ENCODE data around the gene NODAL.

Gene NODAL

DNA sequence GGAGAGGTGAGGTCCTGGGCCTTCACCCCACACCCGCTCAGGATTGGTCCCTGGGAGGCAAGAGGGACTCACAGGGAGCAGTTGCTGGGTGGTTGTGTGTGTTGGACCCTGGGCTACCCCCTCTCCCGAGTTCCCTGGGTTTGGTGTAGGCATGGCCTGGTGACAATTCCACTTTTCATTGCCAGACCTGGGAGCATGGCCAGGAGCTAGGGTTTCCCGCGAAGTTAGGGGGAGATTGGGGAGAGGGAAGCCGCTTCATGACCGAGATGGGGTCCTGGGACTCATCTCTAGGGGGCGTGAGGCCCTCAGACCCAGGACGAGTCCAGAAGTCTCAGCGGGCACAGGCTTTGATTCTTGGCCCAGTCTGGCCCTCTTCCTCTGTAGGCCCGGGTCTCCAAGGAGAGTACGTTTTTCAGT, 37.7 kb upstream of the NODAL start:
- H3K4me1 ChIP-seq (ENCODE audit: insufficient read depth, poor library complexity, severe bottlenecking): peaks cover 14% of the 10 kb centered on the region
- no peak for DNase-seq (ENCODE audit: low spot score)
- no peaks in the 10 kb centered on the region for H3K9me3 ChIP-seq (ENCODE audit: severe bottlenecking)
- H3K27me3 ChIP-seq (ENCODE audit: insufficient read depth, poor library complexity, severe bottlenecking): peaks cover 41% of the 10 kb centered on the region
- H3K36me3 ChIP-seq (ENCODE audit: low read depth): no peaks in the 10 kb centered on the region
- TF ChIP-seq, protein P1, sequence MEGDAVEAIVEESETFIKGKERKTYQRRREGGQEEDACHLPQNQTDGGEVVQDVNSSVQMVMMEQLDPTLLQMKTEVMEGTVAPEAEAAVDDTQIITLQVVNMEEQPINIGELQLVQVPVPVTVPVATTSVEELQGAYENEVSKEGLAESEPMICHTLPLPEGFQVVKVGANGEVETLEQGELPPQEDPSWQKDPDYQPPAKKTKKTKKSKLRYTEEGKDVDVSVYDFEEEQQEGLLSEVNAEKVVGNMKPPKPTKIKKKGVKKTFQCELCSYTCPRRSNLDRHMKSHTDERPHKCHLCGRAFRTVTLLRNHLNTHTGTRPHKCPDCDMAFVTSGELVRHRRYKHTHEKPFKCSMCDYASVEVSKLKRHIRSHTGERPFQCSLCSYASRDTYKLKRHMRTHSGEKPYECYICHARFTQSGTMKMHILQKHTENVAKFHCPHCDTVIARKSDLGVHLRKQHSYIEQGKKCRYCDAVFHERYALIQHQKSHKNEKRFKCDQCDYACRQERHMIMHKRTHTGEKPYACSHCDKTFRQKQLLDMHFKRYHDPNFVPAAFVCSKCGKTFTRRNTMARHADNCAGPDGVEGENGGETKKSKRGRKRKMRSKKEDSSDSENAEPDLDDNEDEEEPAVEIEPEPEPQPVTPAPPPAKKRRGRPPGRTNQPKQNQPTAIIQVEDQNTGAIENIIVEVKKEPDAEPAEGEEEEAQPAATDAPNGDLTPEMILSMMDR (IDR thresholded peaks at IDR 0.05; ENCODE audit: poor library complexity, severe bottlenecking): no peak
- no peak for ATAC-seq (ENCODE audit: low read depth)
- H3K4me3 ChIP-seq (ENCODE audit: severe bottlenecking): peak overlapping the region; percentile 19
- no peak overlapping the region for H3K27ac ChIP-seq (ENCODE audit: poor library complexity, severe bottlenecking)

DNA sequence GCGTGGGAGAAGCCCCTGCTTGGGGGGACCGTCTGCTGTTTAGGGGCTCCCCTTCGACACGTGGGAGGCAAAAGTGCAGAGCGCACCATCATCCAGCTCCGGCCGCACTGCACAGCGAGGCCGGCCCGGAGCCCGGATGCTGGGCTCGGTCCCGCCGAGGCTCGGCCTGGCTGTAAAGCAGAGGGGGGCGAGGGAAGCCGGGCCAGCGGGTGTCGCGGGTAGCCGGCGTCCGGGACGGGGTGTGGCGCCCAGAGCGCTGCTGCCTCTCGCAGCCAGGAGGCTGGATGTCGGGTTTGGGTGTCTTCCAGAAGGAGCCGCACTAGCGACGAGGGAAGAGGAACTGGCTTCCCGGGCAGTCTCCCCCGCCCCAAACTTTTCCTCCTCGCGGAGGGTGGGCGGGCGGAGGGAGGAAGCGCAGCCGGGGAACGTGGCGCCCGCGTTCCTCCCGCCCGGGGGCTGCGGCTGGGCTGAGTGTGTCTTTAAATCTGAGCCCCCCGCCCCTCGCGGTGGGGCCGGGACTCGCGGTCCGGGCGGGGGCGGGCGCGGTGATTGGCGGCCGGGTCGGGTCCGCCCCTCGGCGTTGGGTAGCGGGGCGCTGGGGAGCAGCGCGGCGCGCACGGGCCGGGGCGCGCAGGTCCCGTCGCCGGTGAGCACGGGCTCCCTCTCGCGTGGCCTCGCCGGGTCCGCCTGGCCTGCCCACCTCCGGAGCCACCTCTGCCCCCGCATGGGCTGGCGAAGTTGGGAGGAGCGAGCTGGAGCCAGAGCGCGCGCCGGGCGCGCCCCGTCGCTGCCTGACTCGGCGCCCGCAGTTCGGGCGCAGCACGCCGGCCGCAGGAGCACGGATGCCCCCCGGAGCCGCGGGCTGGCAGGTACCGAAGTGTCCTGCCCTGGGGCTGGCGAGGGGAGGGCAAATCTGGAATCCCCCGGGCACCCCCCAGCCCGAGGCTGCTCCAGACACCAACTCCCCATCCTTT, 37.0 kb upstream of the NODAL start, which contains the start of gene PALD1:
Gene PALD1 (plus strand): TSS at position 577 of the 974 bp plus-strand sequence. CDS start 47,185 bp downstream, outside the sequence.
- ATAC-seq (ENCODE audit: low read depth): peak; percentile 13

DNA sequence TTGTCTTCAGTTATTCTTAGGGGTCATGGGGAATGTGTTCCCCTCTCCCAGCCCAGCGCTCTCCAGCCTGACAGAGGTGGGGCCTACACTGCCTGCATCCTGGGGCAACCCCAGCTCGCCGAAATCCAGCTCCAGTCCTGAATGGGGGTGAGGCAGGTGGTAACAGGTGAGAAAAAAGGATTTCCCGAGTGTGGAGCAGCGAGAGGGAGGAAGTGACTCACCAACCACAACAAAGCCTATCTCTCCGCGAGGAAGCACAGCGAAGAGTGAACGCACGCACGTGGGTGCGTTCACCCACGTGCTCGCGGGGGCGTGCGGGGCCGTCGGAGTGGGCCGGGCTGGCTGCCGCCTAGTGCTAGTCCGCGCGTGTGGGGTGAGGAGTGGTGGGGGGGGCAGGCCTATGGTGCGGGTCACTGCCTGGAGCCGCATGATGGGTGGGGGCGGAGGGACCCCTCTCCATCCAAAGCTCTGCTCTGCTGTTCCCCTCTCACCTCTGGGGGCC, 36.2 kb upstream of the NODAL start:
- no peak overlapping the region for H3K27ac ChIP-seq (ENCODE audit: poor library complexity, severe bottlenecking)
- TF ChIP-seq, protein P1 (IDR thresholded peaks at IDR 0.05; ENCODE audit: poor library complexity, severe bottlenecking): no peak
- peaks cover 14% of the 10 kb centered on the region for H3K4me1 ChIP-seq (ENCODE audit: insufficient read depth, poor library complexity, severe bottlenecking)
- H3K4me3 ChIP-seq (ENCODE audit: severe bottlenecking): peak overlapping the region; percentile 19
- H3K36me3 ChIP-seq (ENCODE audit: low read depth): no peaks in the 10 kb centered on the region
- peak; percentile 56 for ATAC-seq (ENCODE audit: low read depth)
- H3K9me3 ChIP-seq (ENCODE audit: severe bottlenecking): no peaks in the 10 kb centered on the region
- H3K27me3 ChIP-seq (ENCODE audit: insufficient read depth, poor library complexity, severe bottlenecking): peaks cover 41% of the 10 kb centered on the region
- DNase-seq (ENCODE audit: low spot score): no peak

More for the DNA sequence above, 37.0 kb upstream of the NODAL start, which contains the start of gene PALD1:
- H3K27ac ChIP-seq (ENCODE audit: poor library complexity, severe bottlenecking): no peak within 1 kb of the TSS
- H3K36me3 ChIP-seq (ENCODE audit: low read depth): no peaks in the 10 kb centered on the region
- TF ChIP-seq, protein P1 (IDR thresholded peaks at IDR 0.05; ENCODE audit: poor library complexity, severe bottlenecking): peak; percentile 13
- no peaks in the 10 kb centered on the region for H3K9me3 ChIP-seq (ENCODE audit: severe bottlenecking)
- DNase-seq (ENCODE audit: low spot score): no peak
- peak within 1 kb of the TSS; percentile 19 for H3K4me3 ChIP-seq (ENCODE audit: severe bottlenecking)
- peaks cover 14% of the 10 kb centered on the region for H3K4me1 ChIP-seq (ENCODE audit: insufficient read depth, poor library complexity, severe bottlenecking)
- peaks cover 41% of the 10 kb centered on the region for H3K27me3 ChIP-seq (ENCODE audit: insufficient read depth, poor library complexity, severe bottlenecking)

DNA sequence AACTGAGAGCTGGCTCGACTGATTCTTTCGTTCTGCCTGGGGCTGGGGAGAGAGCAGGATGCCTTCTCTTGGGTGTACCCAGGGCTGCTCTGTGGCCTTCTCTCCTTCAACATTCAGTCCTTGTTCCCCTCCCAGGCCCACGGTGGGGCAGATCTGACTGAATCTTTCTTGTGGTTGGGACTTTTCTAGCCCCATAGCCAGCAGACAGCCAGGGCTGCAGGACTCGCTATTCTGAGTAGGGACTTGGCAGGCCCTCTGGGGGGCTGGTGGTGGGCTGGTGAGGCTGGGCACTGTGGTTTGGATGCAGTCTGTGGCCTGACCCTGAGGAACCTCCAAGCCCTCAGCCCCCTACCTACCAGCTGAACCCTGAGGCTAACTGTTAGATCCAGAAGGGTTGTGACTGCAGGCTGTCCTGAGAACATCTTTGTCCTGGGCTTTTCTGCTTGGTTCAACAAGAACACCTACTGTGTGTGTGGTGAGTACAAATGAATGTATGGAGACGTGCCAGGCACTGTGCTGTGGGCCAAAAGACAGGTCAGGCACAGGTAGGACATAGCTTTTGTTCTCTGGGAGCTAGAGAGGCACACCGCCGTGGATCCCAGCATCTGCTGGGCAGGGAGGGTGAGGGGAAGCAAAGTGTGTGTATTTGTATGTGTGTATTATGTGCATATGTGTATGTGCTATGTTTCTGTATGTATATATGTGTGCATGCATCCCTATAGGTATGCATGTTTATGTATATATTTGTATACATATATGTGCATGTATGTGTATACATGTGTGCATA, 35.0 kb upstream of the NODAL start:
- TF ChIP-seq, protein P1 (IDR thresholded peaks at IDR 0.05; ENCODE audit: poor library complexity, severe bottlenecking): no peak
- no peak for ATAC-seq (ENCODE audit: low read depth)
- H3K36me3 ChIP-seq (ENCODE audit: low read depth): no peaks in the 10 kb centered on the region
- H3K4me1 ChIP-seq (ENCODE audit: insufficient read depth, poor library complexity, severe bottlenecking): peaks cover 14% of the 10 kb centered on the region
- H3K27me3 ChIP-seq (ENCODE audit: insufficient read depth, poor library complexity, severe bottlenecking): peaks cover 41% of the 10 kb centered on the region
- no peak overlapping the region for H3K4me3 ChIP-seq (ENCODE audit: severe bottlenecking)
- H3K27ac ChIP-seq (ENCODE audit: poor library complexity, severe bottlenecking): no peak overlapping the region
- no peak for DNase-seq (ENCODE audit: low spot score)
- no peaks in the 10 kb centered on the region for H3K9me3 ChIP-seq (ENCODE audit: severe bottlenecking)

Data from RWPE2 (cell line).